VCaP (cell line): ENCODE results near the gene GRB10.

Source experiments
- H3K27ac ChIP-seq: fragments of 450-650 bp; 2 replicates; pipeline ENCODE4 v1.5.1; 2017
- CTCF ChIP-seq: fragments of 450-650 bp; conservative IDR thresholded peaks from 2 replicates; pipeline ENCODE4 v1.5.1; 2017; ENCODE audit warnings: mild to moderate bottlenecking, moderate library complexity

Gene GRB10

GRCh38 chr7:50793120-50793946, 10.6 kb upstream of the GRB10 start:
- peak overlapping the region; percentile 86 for H3K27ac ChIP-seq

GRCh38 chr7:50792342-50793119, 9.8 kb upstream of the GRB10 start:
- peak; percentile 20 for TF ChIP-seq CTCF
- peak overlapping the region; percentile 86 for H3K27ac ChIP-seq

More at GRCh38 chr7:50793120-50793946, 10.6 kb upstream of the GRB10 start:
- TF ChIP-seq CTCF, result no peak; the same call in 1 of the 2 replicates

GRCh38 chr7:50791938-50792341, 9.2 kb upstream of the GRB10 start:
- H3K27ac ChIP-seq, result peak overlapping the region; percentile 86
- no peak for TF ChIP-seq CTCF

- TF ChIP-seq CTCF, result no peak
- H3K27ac ChIP-seq, result peak overlapping the region; percentile 86
Observed at GRCh38 chr7:50791363-50791937, 8.8 kb upstream of the GRB10 start.

GRCh38 chr7:50790381-50790780, 7.7 kb upstream of the GRB10 start:
- no peak for TF ChIP-seq CTCF
- no peak overlapping the region for H3K27ac ChIP-seq

- no peak overlapping the region for H3K27ac ChIP-seq
- TF ChIP-seq CTCF, result no peak
Observed at GRCh38 chr7:50788382-50788781, 5.7 kb upstream of the GRB10 start.

- TF ChIP-seq CTCF, result no peak
- no peak overlapping the region for H3K27ac ChIP-seq
Observed at GRCh38 chr7:50787825-50788224, 5.1 kb upstream of the GRB10 start.
